ENCODE results near the gene THAP7.

DNA sequence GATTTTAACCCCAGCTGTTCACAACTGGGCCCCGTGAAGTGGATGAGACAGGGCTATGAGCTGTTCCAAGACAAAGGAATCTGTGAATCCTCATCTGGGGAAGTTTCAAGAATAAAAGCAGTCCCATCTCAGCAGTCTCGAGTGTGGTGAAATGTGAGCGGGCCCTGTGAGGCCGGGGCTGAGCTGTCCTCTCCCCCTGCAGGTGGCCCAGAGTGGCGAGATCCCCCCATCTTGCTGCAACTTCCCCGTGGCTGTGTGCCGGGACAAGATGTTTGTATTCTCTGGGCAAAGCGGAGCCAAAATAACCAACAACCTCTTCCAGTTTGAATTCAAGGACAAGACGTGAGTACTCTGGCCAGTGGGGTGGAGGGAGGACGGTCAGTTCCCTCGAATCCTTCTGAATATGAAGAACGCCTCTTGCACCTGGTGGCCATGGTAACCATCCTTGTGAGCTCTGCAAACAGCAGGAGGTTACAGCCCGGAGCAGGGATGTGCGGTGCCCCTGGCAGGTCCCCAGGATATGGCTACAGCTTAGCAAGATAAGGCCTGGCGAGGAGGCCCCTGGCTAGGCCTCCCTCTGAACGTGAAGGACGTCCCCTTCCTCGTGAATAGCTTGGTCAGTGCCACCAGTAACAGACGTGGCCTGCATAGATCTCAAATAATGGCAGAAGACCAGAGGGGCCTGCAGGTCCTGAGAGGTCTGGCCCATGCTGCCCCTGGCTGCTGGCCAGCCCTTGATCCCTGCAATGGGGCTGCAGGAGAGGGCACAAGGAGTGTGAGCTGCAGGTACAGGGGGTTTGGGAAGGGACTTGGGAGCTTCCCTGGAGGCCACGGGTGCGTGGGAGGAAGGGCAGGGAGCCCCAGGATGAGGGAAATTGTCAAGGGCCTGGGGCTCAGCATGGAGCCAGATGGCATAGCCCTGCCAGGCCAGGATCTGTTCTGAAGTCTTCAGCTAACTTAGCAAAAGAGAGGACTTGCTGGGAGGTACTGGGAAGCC is 11.4 kb downstream of the THAP7 start:
- TF ChIP-seq, protein P1, sequence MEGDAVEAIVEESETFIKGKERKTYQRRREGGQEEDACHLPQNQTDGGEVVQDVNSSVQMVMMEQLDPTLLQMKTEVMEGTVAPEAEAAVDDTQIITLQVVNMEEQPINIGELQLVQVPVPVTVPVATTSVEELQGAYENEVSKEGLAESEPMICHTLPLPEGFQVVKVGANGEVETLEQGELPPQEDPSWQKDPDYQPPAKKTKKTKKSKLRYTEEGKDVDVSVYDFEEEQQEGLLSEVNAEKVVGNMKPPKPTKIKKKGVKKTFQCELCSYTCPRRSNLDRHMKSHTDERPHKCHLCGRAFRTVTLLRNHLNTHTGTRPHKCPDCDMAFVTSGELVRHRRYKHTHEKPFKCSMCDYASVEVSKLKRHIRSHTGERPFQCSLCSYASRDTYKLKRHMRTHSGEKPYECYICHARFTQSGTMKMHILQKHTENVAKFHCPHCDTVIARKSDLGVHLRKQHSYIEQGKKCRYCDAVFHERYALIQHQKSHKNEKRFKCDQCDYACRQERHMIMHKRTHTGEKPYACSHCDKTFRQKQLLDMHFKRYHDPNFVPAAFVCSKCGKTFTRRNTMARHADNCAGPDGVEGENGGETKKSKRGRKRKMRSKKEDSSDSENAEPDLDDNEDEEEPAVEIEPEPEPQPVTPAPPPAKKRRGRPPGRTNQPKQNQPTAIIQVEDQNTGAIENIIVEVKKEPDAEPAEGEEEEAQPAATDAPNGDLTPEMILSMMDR (IDR thresholded peaks at IDR 0.05), result no peak
- TF ChIP-seq POLR2A (IDR thresholded peaks at IDR 0.05) (no peak), POLR2AphosphoS5 (IDR thresholded peaks at IDR 0.05) (no peak)
